Measurements from ENCODE around the gene FARS2. TPM values are rescaled to one million over a fixed set of nuclear protein-coding genes. Genes with fewer than 3 reads are reported as not detected.

Gene FARS2
- total RNA-seq, 1 experiment from 2014 or later: 17.8 TPM

GRCh38 chr6:5326022-5326641 lies 64.8 kb downstream of the FARS2 start:
- ChIA-PET CTCF (no interaction called here), POLR2A (ENCODE audit: low non-redundant PET) (no interaction called here)
- H3K4me3 ChIP-seq (ENCODE audit: low read depth, low read length, poor library complexity, severe bottlenecking): no peak overlapping the region
- H3K9me3 ChIP-seq (ENCODE audit: low read depth, low read length, poor library complexity, severe bottlenecking): peaks cover 17% of the 10 kb centered on the region
- no peak overlapping the region for H3K27ac ChIP-seq (ENCODE audit: low read depth, low read length, poor library complexity, severe bottlenecking)
- intact Hi-C loops (cut with micrococcal nuclease; ENCODE audit: unreplicated experiment): no loop called here
- no peaks in the 10 kb centered on the region for H3K4me1 ChIP-seq (ENCODE audit: insufficient read depth, low read length, poor library complexity, severe bottlenecking)
- no TSS peak for BruUV-seq (replicated peaks)
- no peak for DNase-seq (ENCODE audit: low spot score)
- H3K27me3 ChIP-seq (replicated peaks; ENCODE audit: insufficient read depth, low read depth, low read length, poor library complexity): no peaks in the 10 kb centered on the region
- H3K36me3 ChIP-seq (ENCODE audit: insufficient read depth, low read length, poor library complexity, severe bottlenecking): no peaks in the 10 kb centered on the region
- TF ChIP-seq EZH2 (IDR thresholded peaks at IDR 0.05; ENCODE audit: borderline replicate concordance, low read depth, low read length, poor library complexity, severe bottlenecking) (no peak), CTCF (conservative IDR thresholded peaks at IDR 0.05; ENCODE audit: low read depth, low read length) (no peak)

GRCh38 chr6:5328800-5329199 lies 67.5 kb downstream of the FARS2 start:
- no peak overlapping the region for H3K4me3 ChIP-seq (ENCODE audit: low read depth, low read length, poor library complexity, severe bottlenecking)
- peaks cover 14% of the 10 kb centered on the region for H3K9me3 ChIP-seq (ENCODE audit: low read depth, low read length, poor library complexity, severe bottlenecking)
- H3K27ac ChIP-seq (ENCODE audit: low read depth, low read length, poor library complexity, severe bottlenecking): no peak overlapping the region
- H3K36me3 ChIP-seq (ENCODE audit: insufficient read depth, low read length, poor library complexity, severe bottlenecking): no peaks in the 10 kb centered on the region
- no TSS peak for BruUV-seq (replicated peaks)
- intact Hi-C loops (cut with micrococcal nuclease; ENCODE audit: unreplicated experiment): no loop called here
- TF ChIP-seq CTCF (conservative IDR thresholded peaks at IDR 0.05; ENCODE audit: low read depth, low read length): no peak
- TF ChIP-seq EZH2 (IDR thresholded peaks at IDR 0.05; ENCODE audit: borderline replicate concordance, low read depth, low read length, poor library complexity, severe bottlenecking): no peak
- CTCF ChIA-PET: no interaction called here
- POLR2A ChIA-PET (ENCODE audit: low non-redundant PET): interaction anchor here (0.7 kb wide), 1 partner anchor 9 kb away, joined by 5 read pairs; no protein-coding TSS in a partner anchor
- no peak for DNase-seq (ENCODE audit: low spot score)
- H3K4me1 ChIP-seq (ENCODE audit: insufficient read depth, low read length, poor library complexity, severe bottlenecking): no peaks in the 10 kb centered on the region
- H3K27me3 ChIP-seq (replicated peaks; ENCODE audit: insufficient read depth, low read depth, low read length, poor library complexity): no peaks in the 10 kb centered on the region

GRCh38 chr6:5331845-5332442 lies 70.6 kb downstream of the FARS2 start:
- Histone ChIP-seq H3K4me1 (ENCODE audit: insufficient read depth, low read length, poor library complexity, severe bottlenecking) (no peaks in the 10 kb centered on the region), H3K4me3 (ENCODE audit: low read depth, low read length, poor library complexity, severe bottlenecking) (no peak overlapping the region), H3K36me3 (ENCODE audit: insufficient read depth, low read length, poor library complexity, severe bottlenecking) (no peaks in the 10 kb centered on the region), H3K27ac (ENCODE audit: low read depth, low read length, poor library complexity, severe bottlenecking) (no peak overlapping the region), H3K9me3 (ENCODE audit: low read depth, low read length, poor library complexity, severe bottlenecking) (no peaks in the 10 kb centered on the region), H3K27me3 (replicated peaks; ENCODE audit: insufficient read depth, low read depth, low read length, poor library complexity) (no peaks in the 10 kb centered on the region)
- TF ChIP-seq EZH2 (IDR thresholded peaks at IDR 0.05; ENCODE audit: borderline replicate concordance, low read depth, low read length, poor library complexity, severe bottlenecking): no peak
- TF ChIP-seq CTCF (conservative IDR thresholded peaks at IDR 0.05; ENCODE audit: low read depth, low read length): no peak
- ChIA-PET CTCF (no interaction called here), POLR2A (ENCODE audit: low non-redundant PET) (no interaction called here)
- BruUV-seq (replicated peaks): no TSS peak
- intact Hi-C loops (cut with micrococcal nuclease; ENCODE audit: unreplicated experiment): no loop called here
- DNase-seq (ENCODE audit: low spot score): no peak

Data from A673 (cell line).